Stromal cell of bone marrow (primary cell): ENCODE data around the gene FGF12.
A peak's percentile ranks its signal among the peaks of the same experiment; 100 is the strongest.
"Not testable (repeated sequence)": the region's sequence is repeated elsewhere in the genome, so short reads cannot be mapped to it uniquely, and the experiment has no call there.

Experiments used
- DNase-seq: peaks from one replicate; pipeline ENCODE4 v3.0.0-alpha.2; 2012; ENCODE audit warnings: low read depth

Gene FGF12

GRCh38 chr3:192727032-192727847 is at the start of gene FGF12:
TSS of gene FGF12 (minus strand) at chr3:192727541.
- DNase-seq = peak; percentile 2

DNA sequence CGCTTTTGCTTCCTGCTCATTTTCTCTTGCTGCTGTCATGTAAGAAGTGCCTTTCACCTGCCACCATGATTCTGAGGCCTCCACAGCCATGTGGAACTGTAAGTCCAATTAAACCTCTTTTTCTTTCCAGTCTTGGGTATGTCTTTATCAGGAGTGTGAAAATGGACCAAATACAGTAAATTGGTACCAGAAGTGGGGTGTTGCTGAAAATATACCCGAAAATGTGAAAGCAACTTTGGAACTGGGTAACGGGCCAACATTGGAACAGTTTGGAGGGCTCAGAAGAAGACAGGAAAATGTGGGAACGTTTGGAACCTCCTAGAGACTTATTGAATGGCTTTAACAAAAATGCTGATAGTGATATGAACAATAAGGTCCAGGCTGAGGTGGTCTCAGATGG is 47.0 kb upstream of the FGF12 start:
- DNase-seq = not testable (repeated sequence)

GRCh38 chr3:192772240-192772894 is 45.0 kb upstream of the FGF12 start:
- peak; percentile 6 for DNase-seq

DNA sequence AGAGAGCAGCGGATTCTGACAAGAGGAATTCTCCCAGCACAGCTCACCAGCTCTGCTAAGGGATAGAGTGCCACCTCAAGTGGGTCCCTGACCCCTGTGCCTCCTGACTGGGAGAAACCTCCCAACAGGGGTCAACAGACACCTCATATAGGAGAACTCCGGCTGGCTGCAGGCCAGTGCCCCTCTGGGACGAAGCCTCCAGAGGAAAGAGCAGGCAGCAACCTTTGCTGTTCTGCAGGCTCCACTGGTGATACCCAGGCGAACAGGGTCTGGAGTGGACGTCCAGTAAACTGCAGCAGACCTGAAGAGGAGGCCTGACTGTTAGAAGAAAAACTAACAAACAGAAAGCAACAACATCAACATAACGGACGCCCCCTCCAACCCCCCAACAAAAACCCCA is 31.3 kb upstream of the FGF12 start:
- no peak for DNase-seq

GRCh38 chr3:192751148-192751547 is 23.8 kb upstream of the FGF12 start:
- no peak for DNase-seq

DNA sequence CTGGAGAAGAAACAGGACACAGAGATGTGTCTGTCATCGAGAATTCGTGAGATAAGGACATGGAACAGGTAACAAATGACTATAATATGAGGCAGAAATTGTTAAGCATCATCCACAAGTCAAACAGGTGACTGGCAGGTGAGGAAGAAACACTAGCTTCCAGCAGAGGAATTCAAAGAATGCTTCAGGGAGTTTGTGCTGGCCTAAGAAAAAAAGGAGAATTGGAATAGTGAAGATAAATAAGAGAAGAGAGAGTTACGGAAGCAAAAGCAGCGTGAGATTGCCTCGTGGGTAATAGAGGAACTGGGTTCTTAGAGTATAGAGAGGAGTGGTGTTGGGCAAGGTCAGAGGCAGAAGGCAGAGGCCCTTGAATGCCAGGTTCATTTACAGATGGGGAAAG is 22.9 kb upstream of the FGF12 start:
- no peak for DNase-seq

DNA sequence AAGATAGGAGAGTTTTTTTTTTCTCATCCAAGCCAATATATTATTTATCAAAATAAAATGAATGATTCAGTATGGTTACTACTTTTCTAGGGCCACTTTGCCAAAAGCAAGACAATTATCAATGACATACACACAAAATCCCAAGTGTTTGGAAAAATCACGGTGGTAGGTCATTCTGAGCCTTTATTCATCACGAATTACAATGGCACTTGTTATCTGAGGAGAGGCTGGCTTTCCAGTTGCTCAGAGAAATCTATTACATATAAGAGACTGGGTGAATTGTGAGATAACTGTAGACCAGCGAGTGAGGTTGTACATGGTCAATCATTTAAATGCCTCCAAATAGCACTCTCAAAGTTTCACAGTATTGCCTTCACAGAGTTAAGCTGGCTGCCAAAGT is 20.4 kb upstream of the FGF12 start:
- no peak for DNase-seq

GRCh38 chr3:192747145-192747544 is 19.8 kb upstream of the FGF12 start:
- DNase-seq = no peak

DNA sequence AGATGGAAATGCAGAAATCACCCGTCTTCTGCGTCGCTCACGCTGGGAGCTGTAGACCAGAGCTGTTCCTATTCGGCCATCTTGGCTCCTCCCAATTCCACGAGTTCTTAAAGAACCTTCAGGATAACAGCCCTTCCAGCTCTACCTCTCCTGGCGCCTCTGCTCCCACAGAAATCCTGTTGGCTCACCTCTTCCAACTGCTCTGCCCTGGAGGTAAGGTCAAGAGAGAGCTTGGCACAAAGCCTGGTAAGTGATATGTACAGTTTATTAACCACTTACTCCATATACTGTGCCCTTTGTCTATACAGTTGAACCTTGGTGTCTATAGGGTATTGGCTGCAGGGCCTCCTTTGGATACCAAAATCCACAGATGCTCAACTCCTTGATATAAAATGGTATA is 17.8 kb upstream of the FGF12 start:
- DNase-seq = no peak

DNA sequence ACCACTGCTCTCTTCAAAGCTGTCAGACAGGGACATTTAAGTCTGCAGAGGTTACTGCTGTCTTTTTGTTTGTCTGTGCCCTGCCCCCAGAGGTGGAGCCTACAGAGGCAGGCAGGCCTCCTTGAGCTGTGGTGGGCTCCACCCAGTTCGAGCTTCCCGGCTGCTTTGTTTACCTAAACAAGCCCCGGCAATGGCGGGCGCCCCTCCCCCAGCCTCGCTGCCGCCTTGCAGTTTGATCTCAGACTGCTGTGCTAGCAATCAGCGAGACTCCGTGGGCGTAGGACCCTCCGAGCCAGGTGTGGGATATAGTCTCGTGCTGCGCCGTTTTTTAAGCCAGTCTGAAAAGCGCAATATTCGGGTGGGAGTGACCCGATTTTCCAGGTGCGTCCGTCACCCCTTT is 17.3 kb upstream of the FGF12 start:
- not testable (repeated sequence) for DNase-seq

DNA sequence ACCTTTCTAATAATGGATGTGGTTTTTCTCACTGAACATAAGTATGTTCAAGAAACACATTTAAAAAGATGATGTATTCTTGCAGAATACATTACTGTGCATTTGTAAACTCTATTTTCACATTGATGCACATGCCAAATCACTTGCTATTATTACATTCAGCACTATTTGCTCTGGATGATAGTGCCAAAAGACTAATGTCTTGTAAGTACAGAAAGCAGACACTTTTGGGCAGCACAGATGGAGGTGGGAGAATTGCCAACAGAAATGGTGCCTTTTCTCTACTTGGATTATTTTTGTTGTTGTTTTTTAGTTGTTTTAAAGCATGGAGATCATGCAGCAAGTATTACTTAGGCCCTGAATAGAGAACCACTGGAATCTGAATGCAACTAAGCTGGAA is 10.2 kb upstream of the FGF12 start:
- DNase-seq = no peak

DNA sequence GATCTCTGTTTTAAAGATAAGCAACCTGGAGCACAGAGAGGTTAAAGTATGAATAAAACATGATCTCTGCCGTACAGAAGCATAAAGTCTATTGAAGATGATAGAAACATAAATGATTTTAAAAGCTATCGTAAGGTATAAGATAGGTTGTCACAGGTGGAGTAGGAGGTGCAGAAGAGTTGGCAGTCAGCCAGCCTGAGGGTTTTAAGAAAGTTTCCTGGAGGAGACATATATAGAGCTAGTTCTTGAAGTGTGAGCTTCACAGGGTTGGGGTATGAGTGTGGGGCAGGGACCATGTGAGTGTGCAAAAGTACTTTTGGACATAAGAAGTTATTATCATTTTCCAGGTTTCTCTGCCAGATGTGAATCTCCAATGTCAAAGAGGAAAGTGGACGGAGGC is 3.9 kb upstream of the FGF12 start:
- DNase-seq = no peak

GRCh38 chr3:192726385-192726784 is 956 bp downstream of the FGF12 start:
- no peak for DNase-seq

DNA sequence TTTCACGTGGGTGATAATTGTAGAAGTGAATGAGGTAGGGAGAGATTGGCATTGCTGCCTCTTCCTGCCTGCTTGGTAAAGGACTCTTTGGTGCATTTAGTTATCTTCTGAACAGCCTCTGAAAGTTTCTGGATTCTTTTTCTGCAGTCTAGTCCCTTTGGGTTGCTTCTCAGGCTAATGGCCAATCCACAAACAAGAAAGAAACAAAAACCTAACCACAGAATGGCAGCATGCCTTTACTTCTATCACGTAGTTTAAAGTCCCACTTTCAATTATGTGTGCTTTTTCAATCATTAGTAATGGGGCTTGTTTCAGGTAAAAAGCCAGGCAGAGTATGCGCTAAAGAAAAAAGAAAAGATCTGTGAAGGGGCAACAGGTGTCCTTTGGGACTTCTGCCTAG is 7.4 kb downstream of the FGF12 start:
- DNase-seq = no peak

DNA sequence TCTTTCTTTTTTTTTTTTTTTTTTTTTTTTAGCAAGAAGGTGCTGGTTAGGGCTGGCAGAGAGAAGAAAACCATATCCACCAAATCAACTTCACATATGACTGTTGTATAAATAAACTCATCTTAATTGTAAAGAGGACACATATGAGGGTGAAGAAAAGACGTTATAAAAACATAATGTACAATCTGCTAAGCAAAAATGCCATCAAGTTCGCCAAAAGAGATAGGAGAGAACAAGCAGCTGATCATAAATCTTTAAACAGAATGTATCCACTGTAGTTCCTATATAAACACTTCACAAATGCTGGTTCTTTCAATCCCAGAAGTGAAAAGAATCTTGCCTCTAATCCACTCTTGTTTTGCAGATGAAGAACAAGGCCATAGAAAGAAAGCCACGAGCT is 9.2 kb downstream of the FGF12 start:
- no peak for DNase-seq

DNA sequence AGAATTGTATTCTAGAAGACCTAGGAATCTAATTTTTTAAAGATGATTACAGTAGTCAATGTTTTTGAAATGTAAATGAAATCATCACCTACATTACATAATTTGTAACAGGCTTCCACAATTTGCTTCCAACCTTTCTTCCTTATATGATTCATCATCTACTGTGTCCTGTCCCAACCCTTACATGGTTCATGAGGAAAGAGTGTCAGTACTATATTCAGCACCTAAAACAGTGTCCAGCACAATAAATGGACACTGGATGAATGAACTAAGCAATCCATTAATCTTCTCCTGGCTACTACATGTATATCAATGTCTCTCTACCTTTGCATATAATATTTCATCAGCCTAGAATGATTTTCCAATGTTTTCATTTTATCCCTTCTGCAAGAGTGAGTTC is 12.2 kb downstream of the FGF12 start:
- DNase-seq = no peak

DNA sequence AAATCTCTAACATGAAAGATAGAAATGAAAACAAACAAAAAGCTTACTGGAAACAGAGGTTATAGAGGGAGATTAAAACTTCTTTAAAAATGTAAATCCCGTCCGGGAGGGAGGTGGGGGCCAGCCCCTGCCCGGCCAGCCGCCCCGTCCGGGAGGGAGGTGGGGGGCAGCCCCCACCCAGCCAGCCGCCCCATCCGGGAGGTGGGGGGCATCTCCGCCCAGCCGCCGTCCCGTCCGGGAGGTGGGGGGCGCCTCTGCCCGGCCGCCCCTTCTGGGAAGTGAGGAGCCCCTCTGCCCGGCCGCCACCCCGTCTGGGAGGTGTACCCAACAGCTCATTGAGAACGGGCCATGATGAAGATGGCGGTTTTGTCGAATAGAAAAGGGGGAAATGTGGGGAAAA is 16.2 kb downstream of the FGF12 start:
- not testable (repeated sequence) for DNase-seq

GRCh38 chr3:192710366-192710765 is 17.0 kb downstream of the FGF12 start:
- no peak for DNase-seq

DNA sequence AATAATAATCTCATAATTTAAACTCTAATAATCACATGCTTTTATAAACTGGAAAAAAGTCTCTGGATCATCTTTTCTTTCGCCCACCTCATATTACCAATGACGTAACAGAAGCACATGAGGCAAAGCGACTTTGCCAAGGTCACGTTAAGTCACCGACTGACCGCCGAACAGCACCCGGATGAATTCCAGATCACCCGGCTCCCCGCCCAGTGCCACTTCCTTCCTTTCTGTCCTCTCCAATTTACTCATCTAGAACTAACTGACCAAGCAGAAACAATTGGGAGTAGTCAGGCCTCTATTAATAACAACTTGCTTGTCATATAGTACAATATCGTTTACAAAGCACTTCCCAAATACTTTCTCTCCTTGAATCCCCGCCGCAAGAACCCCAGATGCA is 21.1 kb downstream of the FGF12 start:
- no peak for DNase-seq

GRCh38 chr3:192700885-192701284 is 26.5 kb downstream of the FGF12 start:
- no peak for DNase-seq

DNA sequence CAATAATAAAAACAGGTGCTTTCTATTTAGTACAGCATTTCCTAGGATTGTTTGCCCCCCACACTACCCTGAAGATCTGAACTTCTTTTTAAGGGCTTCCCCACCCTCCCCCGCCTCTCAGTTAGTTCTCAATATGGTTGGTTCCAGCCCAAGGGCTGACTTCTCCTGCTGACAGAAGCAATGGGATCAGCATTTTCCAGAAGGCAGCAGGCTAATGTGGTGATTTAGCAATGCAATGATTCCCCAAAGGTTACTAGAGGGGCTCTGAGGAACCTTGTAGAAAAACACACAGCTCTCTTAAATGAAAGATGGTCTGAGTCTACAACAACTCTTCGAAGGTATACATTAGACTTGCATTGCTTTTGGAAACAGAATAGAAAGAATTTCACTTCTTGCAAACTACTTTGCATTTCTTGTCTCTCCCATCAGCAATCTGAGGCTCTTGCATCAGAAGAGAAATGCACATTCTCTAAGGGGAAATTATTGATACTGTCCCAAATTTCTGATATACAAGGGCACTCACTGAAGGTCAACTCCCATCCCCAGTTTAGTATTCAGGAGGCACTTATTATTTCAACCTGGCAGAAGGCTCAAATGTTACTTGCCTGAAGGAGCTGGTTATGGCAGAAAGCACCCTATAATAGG is 30.3 kb downstream of the FGF12 start:
- no peak for DNase-seq

DNA sequence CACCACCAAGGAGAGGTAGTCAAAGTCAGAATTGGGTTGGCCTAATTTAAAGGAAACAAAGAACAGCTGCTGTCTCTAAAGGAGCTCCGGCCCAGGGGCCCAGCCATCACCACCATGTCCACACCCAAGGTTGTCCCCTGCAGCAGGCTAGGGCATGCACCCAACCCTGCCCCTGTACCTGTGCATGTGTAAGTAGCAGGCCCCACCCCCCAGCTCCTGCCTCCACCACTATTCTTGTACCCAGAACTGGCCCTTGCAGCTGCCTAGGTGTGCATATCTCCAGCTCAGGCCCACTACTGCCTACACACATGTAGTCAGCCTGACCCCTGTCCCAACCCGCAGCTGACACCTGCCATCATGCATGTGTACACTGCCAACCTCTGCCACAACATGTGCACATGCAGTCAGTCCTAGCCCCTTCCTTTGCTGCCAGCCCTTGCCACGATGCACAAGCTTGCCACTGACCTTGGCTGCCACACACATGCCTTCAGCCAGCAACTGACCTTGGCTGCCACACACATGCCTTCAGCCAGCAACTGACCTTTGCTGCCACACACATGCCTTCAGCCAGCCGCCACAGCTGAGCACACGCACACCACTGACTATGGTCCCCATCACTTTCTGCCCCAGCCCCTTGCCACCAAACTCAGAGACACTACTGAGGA is 39.7 kb downstream of the FGF12 start:
- DNase-seq = no peak

DNA sequence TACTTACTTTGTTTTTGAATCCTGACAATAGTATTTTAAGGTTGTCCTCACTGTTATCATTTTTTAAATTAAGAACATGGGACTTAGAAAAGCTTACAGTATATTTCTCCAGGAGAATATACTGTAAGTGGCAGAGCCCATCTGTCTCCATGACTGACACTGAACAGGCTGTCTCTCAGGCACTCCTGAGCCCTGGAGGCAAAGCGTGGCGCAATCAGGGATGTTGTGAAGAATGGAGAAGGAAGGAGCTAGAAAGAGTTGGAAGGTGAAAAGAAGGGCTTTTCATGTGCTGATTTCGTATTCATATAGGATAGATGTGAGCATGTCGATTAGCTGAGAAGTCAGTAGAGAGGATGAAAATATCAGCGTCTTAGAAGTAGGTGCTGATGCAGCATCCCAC is 41.5 kb downstream of the FGF12 start:
- no peak for DNase-seq
